Measurements from ENCODE around the gene CEBPB. TPM values are rescaled to one million over a fixed set of nuclear protein-coding genes. Genes with fewer than 3 reads are reported as not detected.

Gene CEBPB
- total RNA-seq (87.1 and 106 TPM in 2 replicates), polyA plus RNA-seq (15.6 and 21.0 TPM in 2 replicates), polyA minus RNA-seq (ENCODE audit: low replicate concordance) (3.7 and 7.4 TPM in 2 replicates)
- 41.0 and 47.6 TPM in 2 replicates for polyA plus RNA-seq (2012)

DNA sequence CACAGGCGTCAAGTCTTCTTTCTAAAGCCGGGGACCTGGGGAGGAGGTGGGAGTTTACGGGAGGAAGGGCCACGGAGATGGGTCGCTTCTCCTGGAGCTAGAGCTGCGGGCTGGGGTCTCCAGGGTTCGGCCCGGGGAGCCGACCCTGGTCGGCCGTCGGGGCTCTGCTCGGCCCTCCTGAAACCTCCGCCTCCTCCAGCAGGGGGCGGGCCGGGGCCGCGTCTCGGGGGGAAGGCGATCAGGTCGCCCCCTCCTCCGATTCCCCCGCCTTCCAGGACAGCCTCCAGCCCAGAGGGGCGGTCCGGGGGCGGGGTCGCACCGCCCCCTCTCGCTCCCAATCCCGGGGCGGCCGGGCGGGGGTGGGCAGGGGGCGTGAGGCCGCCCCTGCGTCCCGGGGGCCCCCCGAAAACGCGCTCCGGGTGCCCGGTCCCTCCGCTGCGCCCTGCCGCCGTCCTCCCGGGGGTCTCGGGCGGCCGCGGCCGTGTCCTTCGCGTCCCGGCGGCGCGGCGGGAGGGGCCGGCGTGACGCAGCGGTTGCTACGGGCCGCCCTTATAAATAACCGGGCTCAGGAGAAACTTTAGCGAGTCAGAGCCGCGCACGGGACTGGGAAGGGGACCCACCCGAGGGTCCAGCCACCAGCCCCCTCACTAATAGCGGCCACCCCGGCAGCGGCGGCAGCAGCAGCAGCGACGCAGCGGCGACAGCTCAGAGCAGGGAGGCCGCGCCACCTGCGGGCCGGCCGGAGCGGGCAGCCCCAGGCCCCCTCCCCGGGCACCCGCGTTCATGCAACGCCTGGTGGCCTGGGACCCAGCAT, at the start of gene CEBPB:
CEBPB (plus strand) TSS at position 580 of the 814 bp plus-strand sequence; CDS start at position 784, 204 bp downstream.
- H3K9me3 ChIP-seq (ENCODE audit: control insufficient read depth, insufficient read depth, low read depth, low read length) = no peaks in the 10 kb centered on the region
- H3K36me3 ChIP-seq (ENCODE audit: control insufficient read depth, insufficient read depth, low read length) = peaks cover 16% of the 10 kb centered on the region
- peaks cover 9% of the 10 kb centered on the region for H3K4me1 ChIP-seq (ENCODE audit: control insufficient read depth, extremely low read depth, insufficient read depth, low read length)
- H3K27ac ChIP-seq (ENCODE audit: insufficient read depth, low read length) = peak within 1 kb of the TSS; percentile 98
- no peak within 1 kb of the TSS for H2AFZ ChIP-seq (ENCODE audit: low read length)
- H3K9ac ChIP-seq (ENCODE audit: insufficient read depth, low read length) = peak within 1 kb of the TSS; percentile 99
- peak within 1 kb of the TSS; percentile 63 to 99 (median 83) for H3K4me3 ChIP-seq (replicated peaks in 1 of 4; ENCODE audit: control extremely low read depth in 1 of 4, insufficient read depth in 1 of 4, low read depth in 3 of 4, low read length in 4 of 4)
- H3K79me2 ChIP-seq (ENCODE audit: control insufficient read depth, insufficient read depth, low read length) = peaks cover 41% of the 10 kb centered on the region
- peak within 1 kb of the TSS; percentile 54 for H3K4me2 ChIP-seq (ENCODE audit: extremely low read depth, insufficient read depth, low read length)
- peak; percentile 78 to 93 for DNase-seq (ENCODE audit: low read depth in 2 of 2)
- H3K27me3 ChIP-seq (ENCODE audit: control insufficient read depth, insufficient read depth, low read length) = no peaks in the 10 kb centered on the region
- TF ChIP-seq, protein P1, sequence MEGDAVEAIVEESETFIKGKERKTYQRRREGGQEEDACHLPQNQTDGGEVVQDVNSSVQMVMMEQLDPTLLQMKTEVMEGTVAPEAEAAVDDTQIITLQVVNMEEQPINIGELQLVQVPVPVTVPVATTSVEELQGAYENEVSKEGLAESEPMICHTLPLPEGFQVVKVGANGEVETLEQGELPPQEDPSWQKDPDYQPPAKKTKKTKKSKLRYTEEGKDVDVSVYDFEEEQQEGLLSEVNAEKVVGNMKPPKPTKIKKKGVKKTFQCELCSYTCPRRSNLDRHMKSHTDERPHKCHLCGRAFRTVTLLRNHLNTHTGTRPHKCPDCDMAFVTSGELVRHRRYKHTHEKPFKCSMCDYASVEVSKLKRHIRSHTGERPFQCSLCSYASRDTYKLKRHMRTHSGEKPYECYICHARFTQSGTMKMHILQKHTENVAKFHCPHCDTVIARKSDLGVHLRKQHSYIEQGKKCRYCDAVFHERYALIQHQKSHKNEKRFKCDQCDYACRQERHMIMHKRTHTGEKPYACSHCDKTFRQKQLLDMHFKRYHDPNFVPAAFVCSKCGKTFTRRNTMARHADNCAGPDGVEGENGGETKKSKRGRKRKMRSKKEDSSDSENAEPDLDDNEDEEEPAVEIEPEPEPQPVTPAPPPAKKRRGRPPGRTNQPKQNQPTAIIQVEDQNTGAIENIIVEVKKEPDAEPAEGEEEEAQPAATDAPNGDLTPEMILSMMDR (conservative IDR thresholded peaks at IDR 0.05 in 1 of 2, IDR thresholded peaks at IDR 0.05 in 1 of 2; ENCODE audit: low read depth in 1 of 2, low read length in 2 of 2) = peak; percentile 50 to 61
- no peak for TF ChIP-seq EZH2 (IDR thresholded peaks at IDR 0.05; ENCODE audit: low read length, missing control alignments)
- no peaks in the 10 kb centered on the region for H4K20me1 ChIP-seq (ENCODE audit: control insufficient read depth, extremely low read depth, insufficient read depth, low read length)

DNA sequence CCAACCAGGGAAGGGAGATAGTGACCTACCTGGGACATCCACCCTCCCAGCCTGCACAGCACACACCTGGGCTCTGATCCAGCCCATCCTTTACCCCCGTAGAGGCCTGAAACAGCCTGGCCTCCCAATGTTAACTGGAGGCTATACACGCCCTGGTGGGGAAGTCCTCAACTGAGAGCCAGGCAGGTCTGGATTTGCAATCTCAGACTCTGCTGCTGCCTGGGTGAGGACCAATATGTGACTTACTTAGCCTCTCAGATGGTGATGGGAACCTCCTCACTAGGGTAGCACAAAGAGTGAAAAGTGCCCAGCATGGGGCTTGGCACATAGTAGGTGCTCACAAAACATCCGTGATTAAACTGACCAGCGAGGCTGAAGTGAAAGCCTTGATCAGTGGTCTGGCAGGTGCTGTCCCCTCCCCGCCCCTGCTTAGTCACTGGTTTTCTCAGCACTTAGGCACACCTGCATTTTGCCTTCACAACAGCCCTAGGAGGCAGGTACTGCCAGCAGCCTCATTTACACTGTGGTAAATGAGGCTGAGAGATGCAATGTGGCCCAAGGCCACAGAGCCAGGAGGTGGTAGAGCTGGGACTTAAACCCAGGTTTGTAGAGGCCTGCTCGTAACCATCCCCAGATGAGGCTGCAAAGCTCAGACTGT, 49.5 kb upstream of the CEBPB start:
- peaks cover 60% of the 10 kb centered on the region for H3K79me2 ChIP-seq (ENCODE audit: control insufficient read depth, insufficient read depth, low read length)
- TF ChIP-seq EZH2 (IDR thresholded peaks at IDR 0.05; ENCODE audit: low read length, missing control alignments) = no peak
- TF ChIP-seq, protein P1 (conservative IDR thresholded peaks at IDR 0.05 in 1 of 2, IDR thresholded peaks at IDR 0.05 in 1 of 2; ENCODE audit: low read depth in 1 of 2, low read length in 2 of 2) = no peak

More for the DNA sequence above, 49.5 kb upstream of the CEBPB start:
- Histone ChIP-seq H3K9me3 (ENCODE audit: control insufficient read depth, insufficient read depth, low read depth, low read length) (no peaks in the 10 kb centered on the region), H3K9ac (ENCODE audit: insufficient read depth, low read length) (no peak overlapping the region), H2AFZ (ENCODE audit: low read length) (no peak overlapping the region), H3K4me2 (ENCODE audit: extremely low read depth, insufficient read depth, low read length) (no peak overlapping the region), H3K27me3 (ENCODE audit: control insufficient read depth, insufficient read depth, low read length) (no peaks in the 10 kb centered on the region), H3K36me3 (ENCODE audit: control insufficient read depth, insufficient read depth, low read length) (peaks cover 21% of the 10 kb centered on the region), H3K4me1 (ENCODE audit: control insufficient read depth, extremely low read depth, insufficient read depth, low read length) (peaks cover 35% of the 10 kb centered on the region), H3K4me3 (replicated peaks in 1 of 4; ENCODE audit: control extremely low read depth in 1 of 4, insufficient read depth in 1 of 4, low read depth in 3 of 4, low read length in 4 of 4) (no peak overlapping the region), H4K20me1 (ENCODE audit: control insufficient read depth, extremely low read depth, insufficient read depth, low read length) (no peaks in the 10 kb centered on the region), H3K27ac (ENCODE audit: insufficient read depth, low read length) (peak overlapping the region; percentile 9)
- no peak for DNase-seq (ENCODE audit: low read depth in 2 of 2)

Measured in fibroblast of lung (primary cell).